ENCODE results near the gene DNAJC1.

DNA sequence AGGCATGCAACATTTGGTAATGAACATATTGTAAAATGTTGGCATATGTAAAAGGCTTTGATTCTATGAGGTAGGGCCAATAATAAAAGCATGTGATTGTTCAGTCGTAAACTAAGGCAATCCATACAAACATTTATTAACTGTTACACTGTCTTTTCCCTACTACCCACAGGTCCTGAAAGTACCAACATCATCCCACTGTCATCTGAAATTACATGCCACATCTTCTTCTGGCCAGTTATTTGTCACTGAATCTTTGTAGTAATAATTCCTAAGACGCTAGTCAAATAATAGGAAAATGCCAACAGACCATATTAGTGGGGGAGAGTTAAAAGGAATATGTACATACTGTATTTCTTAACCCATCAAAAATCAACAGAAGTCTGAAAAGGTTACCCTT lies 27.2 kb downstream of the DNAJC1 start:
- TF ChIP-seq POLR2AphosphoS5 (IDR thresholded peaks at IDR 0.05; ENCODE audit: low read depth, low read length) (no peak), SIN3A (IDR thresholded peaks at IDR 0.05; ENCODE audit: borderline replicate concordance, insufficient read depth, low read length) (no peak), TAF1 (IDR thresholded peaks at IDR 0.05; ENCODE audit: borderline replicate concordance, insufficient read depth, low read length) (no peak), FOXP2 (optimal IDR thresholded peaks at IDR 0.05; ENCODE audit: borderline replicate concordance, extremely low read depth, extremely low read length, insufficient read depth) (no peak)
- TF ChIP-seq, protein P1, sequence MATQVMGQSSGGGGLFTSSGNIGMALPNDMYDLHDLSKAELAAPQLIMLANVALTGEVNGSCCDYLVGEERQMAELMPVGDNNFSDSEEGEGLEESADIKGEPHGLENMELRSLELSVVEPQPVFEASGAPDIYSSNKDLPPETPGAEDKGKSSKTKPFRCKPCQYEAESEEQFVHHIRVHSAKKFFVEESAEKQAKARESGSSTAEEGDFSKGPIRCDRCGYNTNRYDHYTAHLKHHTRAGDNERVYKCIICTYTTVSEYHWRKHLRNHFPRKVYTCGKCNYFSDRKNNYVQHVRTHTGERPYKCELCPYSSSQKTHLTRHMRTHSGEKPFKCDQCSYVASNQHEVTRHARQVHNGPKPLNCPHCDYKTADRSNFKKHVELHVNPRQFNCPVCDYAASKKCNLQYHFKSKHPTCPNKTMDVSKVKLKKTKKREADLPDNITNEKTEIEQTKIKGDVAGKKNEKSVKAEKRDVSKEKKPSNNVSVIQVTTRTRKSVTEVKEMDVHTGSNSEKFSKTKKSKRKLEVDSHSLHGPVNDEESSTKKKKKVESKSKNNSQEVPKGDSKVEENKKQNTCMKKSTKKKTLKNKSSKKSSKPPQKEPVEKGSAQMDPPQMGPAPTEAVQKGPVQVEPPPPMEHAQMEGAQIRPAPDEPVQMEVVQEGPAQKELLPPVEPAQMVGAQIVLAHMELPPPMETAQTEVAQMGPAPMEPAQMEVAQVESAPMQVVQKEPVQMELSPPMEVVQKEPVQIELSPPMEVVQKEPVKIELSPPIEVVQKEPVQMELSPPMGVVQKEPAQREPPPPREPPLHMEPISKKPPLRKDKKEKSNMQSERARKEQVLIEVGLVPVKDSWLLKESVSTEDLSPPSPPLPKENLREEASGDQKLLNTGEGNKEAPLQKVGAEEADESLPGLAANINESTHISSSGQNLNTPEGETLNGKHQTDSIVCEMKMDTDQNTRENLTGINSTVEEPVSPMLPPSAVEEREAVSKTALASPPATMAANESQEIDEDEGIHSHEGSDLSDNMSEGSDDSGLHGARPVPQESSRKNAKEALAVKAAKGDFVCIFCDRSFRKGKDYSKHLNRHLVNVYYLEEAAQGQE (IDR thresholded peaks at IDR 0.05; ENCODE audit: insufficient read depth in 1 of 2, low read depth in 2 of 2, low read length in 2 of 2): no peak

Measured in PFSK-1 (cell line).